Stimulated activated CD8-positive, alpha-beta memory T cell treated with anti-CD3 and anti-CD28 coated beads, Interleukin-2, amount 100 ng/mL, for 48 hours (primary cell): Measurements from ENCODE around the gene ZCCHC10.
"Not testable (repeated sequence)": the region's sequence is repeated elsewhere in the genome, so short reads cannot be mapped to it uniquely, and the experiment has no call there.

ENCODE experiments used
- DNase-seq, 2 donors: peaks; one replicate each; pipeline ENCODE4 v3.0.0-alpha.2; 2020; ENCODE audit warnings: low read depth in 2 of 2

Gene ZCCHC10

DNA sequence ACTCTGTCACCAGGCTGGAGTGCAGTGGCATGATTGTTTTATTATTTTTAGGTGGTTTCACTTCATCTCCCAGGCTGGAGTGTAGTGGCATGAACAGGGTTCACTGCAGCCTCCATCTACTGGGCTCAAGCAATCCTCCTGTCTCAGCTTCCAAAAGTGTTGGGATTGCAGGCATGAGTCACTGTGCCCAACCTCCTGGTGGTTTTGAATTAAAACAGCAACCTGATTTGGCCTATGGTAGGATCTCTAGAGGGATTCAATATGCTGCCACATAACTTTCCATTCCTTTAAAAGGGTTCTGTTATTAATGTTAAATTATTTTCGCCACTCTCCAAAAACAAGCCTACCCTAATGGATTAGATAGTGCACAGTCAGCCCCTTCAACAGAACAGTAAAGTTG is 15.6 kb upstream of the ZCCHC10 start:
- no peak for DNase-seq

DNA sequence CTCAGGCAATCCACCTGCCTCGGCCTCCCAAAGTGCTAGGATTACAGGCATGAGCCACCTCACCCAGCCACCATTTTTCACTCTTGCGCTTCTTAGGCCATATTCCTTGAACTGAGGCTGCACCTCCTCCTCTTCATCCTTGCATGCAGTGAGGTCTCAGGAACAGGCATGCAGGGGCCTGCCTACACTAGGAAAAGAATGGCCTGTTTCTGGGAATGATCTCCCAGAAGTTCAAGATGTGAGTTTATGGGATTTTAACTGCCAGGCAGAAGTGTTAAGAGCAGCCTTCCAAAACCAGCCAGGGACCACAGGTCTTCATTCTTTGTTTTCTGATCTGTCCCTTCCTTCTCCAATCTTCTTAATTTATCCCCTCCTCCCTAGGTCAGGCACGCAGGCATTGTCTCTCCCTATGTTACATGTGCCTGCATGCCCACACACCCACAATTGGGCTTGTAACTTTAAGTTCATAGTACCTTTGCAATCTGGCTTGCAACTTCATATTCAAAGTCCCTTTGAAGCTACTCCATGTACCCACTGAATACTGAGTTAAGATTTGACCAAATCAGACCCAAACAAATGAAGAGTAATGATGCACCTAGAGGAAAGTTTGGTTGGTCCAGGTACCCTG is 14.9 kb upstream of the ZCCHC10 start:
- no peak for DNase-seq

DNA sequence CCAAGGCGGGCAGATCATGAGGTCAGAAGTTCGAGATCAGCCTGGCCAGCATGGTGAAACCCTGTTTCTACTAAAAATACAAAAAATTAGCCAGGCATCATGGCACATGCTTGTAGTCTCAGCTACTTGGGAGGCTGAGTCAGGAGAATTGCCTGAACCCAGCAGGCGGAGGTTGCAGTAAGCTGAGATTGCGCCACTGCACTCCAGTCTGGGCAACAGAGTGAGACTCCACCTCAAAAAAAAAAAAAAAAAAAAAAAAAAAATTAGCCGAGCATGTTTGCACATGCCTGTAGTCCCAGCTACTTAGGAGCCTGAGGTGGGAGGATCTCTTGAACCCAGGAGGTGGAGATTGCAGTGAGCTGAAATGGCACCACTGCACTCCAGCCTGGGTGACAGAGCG is 10.3 kb upstream of the ZCCHC10 start:
- DNase-seq: not testable (repeated sequence)

DNA sequence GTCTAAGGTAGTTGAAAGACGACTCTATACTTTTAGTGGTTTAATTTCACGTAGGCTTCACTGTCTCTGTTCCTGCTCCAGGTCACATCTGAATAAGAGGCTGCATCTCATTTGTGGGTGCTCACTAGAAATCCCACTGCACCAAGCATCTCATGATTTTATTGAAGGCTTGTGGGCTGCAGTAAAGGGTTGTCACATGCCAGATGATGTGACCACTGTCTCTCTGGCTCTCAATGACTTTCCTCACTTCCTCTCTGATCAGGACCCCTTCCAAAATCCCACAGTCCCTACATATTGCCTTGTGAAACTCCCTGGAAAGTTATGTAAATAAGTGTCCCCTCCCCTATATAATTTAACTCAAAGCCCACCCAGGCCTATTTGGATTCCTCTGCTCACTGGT is 8.9 kb upstream of the ZCCHC10 start:
- no peak for DNase-seq

DNA sequence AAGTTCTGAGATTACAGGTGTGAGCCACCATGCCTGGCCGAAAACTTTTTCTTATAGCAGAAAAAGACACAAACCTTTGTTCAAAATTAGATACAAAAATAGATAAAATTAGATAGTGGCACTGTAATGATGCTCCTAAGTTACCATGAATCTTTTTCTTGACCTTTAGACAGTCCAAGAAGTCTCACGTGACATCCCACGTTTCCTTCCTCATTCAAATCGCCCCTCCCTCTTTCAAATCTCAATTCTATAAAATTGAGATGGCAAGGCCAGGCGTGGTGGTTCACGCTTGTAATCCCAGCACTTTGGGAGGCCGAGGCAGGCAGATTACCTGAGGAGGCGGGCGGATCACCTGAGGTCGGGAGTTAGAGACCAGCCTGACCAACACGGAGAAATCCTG is 7.7 kb upstream of the ZCCHC10 start:
- no peak for DNase-seq

DNA sequence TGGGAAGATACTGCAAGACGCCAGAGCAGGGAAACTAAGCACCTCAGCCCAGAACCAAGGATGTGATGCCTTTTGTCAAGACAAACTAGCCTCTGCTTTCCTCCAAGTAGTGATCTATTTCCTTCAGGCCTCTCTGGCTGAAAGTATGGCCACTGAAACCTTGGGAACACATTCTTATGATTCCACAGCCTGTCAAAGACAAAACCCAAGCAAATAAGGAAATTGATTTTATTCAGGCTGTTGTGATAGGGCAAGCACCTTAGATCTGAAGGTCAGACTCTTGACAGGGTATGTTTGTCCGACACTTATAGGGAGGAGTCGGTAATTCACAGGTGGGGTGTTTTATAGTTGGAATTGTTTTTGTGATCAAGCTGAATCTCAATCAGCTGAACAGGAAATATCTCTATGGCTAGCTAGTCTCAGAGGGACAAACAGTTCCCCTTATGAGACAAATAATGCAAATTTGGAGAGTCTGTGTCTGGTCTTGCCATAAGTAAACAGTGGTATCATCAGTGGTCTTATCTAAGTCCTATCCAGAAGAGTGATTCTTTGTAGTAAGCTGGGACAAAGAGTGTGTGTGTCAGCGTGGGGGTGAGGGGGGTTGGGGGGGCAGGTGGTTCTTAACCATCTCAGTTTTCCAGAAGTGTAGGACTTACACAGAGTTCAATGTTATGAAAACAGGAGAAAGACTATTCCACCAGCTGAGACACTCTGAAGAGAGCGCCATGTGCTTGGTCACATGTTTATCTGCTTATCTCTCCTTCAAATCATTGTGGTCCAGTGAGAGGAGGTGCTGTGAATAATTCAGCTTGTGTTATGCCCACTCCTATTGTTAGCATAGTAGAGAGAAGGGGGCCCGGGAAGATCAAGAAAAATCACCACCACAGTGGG is 6.7 kb upstream of the ZCCHC10 start:
- no peak for DNase-seq

DNA sequence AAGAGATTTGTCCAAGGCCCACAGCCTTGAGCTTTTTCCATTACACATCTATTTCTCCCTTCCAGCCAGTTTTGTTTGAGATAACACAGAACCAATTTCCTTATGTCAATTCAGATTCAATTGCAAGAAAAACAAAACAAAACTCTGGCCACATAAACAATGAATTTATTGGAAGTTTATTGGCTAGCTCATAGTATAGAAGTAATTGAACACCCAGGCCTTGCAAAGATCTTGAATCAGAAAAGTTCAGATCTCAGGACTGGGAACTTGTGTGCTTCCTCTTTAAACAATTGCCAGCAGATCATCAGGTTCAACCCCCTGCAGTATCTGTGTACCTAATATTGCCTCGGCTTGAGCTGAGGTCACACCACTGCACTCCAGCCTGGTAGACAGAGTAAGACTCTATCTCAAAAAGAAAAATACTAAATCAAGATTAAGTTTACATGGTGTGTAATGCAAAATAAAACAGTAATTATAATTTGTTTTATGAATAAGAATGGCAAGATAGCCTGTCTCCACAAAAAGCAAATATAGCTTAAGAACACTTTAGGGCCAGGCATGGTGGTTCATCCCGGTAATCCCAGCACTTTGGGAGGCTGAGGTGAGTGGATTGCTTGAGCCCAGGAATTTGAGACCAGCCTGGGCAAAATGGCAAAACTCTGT is 4.1 kb upstream of the ZCCHC10 start:
- DNase-seq: no peak

DNA sequence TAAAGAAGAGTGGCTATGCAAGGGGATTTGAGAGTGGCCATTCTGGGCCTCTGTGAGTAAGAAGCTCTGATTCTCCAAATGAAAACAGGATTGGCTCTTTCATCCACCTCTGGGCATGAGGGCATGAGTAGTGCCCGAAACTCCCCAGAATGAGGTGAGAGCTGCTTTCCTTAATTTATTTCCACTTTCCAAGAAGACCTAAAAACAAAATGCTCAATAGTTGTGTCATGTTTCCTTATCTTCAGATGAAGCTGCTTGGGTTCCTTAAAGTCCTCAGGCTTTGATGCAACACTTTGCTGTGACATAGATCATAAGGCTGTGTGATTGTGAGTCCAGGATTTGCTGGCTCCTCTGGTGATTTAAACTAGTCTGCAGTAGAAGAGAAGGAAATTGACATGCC is 3.1 kb upstream of the ZCCHC10 start:
- DNase-seq: no peak

DNA sequence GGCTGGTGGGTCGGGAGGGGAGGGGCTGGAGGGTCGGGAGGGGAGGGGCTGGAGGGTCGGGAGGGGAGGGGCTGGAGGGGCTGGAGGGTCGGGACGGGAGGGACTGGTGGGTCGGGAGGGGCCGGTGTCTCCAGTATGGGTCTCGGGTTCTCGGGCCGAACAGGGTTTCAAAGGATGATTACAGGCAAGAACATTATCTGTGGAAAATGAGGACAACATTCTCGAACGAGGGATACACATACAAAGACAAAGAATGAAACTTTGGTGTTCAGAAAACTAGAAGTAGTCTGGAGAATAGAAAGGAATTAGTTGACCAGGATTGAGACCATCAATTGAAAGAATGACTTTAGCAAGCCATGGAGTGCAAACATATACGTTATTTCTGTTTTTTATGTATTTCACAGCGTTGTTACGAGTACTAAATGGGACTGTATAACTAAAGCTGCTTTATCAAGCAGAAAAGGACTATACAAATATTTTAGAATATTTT is 360 bp upstream of the ZCCHC10 start:
- no peak for DNase-seq

DNA sequence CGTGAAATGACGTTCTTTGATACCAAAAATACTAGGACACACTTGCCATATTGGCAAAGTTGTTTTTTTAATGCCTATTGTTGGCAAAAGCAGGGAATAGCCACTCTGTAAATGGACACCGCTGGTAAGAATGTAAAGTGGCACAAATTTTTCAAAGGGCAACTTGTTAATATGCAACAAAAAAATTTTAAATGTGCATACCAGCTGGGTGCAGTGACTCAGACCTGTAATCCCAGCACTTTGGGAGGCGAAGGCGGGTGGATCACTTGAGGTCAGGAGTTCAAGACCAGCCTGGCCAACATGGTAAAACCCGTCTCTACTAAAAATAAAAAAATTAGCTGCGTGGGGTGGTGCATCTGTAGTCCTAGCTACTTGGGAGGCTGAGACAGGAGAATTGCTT is 6.9 kb downstream of the ZCCHC10 start:
- not testable (repeated sequence) for DNase-seq

DNA sequence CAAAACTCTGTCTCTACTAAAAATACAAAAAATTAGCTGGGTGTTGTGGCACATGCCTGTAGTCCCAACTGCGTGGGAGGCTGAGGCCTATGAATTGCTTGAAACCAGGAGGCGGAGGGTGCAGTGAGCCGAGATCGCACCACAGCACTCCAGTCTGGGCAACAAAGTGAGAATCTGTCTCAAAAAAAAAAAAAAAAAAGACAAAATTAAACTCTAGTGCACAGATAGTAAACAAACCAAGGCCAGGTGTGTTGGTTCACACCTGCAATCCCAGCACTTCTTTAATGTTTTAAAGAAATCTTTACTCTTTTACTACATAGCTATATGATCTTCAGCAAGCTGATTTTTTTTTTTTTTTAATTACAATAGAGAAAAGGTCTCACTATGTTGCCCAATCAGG is 8.4 kb downstream of the ZCCHC10 start:
- no peak for DNase-seq

DNA sequence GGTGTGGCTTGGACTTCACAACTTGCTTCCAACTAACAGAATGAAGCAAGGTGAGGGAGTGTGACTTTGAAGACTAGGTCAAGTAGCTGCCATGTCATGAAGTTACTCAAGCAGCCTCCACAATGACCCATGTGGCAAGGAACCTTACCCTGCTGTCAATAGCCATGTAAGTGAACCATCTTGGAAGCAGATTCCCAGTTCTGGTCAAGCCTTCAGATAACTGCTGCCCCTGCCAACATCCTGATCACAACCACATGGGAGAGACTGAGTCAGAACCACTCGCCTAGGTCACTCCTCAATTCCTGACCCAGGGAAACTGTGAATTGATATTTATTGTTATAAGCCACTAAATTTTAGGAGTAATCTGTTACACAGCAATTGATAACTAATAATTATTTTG is 10.9 kb downstream of the ZCCHC10 start:
- DNase-seq: no peak

DNA sequence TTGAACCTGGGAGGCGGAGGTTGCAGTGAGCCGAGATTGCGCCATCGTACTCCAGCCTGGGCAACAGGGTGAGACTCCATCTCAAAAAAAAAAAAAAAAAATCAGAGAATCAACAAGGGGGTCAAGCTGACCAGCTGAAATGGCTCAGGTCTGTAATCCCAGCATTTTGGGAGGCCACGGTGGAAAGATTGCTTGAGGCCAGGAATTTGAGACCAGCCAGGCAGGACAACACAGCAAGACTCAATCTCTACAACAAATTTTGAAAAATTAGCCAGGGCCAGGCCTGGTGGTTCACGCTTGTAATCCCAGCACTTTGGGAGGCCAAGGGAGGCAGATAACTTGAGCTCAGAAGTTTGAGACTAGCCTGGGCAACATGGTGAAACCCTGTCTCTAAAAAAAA is 17.9 kb downstream of the ZCCHC10 start:
- DNase-seq: not testable (repeated sequence)

DNA sequence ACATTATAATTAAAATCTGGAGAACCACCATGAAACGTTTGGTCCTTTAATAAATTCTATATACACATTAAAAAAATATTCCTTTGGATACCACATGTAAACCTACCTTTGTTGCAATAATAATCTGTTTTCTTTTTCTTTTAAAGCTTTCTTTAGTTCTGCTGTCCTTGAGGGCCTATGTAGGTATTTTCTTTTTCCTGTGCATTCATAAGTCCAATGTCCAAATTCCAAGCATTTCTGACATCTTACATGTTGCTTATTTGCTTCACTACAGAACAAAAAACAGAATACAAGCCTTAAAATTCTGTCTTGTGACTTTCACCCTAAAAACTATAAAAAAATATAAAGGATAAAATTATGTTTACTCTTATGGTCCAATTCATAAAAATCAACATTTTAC is 19.7 kb downstream of the ZCCHC10 start:
- no peak for DNase-seq

DNA sequence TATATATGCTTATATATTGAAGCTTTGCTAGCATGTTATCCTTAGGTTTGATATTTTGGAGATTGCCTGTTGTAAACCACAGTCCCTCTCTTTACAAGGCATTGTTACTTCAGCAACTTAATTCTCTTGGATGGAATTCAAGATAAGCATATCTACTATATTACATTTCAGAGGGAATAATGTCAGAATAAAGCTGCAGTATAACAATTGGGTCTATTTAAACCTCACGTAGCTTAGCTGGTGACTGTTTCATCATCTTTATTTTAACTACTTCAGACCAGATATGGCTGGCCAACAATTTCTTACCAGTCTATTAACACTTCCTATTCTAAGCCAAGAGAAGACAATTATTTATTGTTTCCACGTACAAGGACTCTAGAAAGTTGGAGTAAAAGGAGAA is 27.1 kb downstream of the ZCCHC10 start:
- DNase-seq: no peak

DNA sequence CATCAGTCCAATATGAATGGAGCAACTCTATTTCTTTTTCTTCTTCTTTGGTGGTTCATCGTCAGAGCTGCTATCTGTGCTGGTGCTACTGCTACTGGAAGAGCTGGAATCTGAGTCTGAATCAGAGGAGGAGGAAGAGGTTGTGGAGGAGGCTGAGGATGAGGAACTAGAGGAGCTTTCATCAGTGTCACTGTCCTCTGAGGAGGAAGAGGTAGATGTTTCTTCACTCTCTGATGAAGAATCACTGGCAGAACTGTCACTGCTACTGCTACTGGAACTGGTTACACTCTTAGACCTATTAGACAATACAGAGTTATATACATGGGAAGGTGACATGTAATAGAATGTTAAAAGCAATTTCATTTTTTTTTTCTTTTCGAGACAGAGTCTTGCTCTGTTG is 27.8 kb downstream of the ZCCHC10 start:
- no peak for DNase-seq

DNA sequence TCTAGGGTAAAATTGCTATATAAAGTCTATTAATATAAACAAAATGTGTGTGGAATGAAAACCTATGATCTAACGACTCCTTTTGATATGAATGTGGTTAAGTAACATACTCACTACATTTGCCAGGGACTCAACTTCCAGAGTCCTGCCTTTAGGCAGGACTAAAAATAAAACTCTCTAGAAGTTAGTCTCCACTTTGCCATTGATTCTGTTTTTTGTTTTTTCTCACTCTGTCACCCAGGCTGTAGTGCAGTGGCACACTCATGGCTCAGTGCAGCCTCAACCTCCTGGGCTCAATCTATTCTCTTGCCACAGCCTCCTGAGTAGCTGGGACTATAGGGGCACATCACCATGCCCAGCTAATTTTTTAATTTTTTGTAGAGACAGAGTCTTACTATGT is 30.0 kb downstream of the ZCCHC10 start:
- DNase-seq: no peak

DNA sequence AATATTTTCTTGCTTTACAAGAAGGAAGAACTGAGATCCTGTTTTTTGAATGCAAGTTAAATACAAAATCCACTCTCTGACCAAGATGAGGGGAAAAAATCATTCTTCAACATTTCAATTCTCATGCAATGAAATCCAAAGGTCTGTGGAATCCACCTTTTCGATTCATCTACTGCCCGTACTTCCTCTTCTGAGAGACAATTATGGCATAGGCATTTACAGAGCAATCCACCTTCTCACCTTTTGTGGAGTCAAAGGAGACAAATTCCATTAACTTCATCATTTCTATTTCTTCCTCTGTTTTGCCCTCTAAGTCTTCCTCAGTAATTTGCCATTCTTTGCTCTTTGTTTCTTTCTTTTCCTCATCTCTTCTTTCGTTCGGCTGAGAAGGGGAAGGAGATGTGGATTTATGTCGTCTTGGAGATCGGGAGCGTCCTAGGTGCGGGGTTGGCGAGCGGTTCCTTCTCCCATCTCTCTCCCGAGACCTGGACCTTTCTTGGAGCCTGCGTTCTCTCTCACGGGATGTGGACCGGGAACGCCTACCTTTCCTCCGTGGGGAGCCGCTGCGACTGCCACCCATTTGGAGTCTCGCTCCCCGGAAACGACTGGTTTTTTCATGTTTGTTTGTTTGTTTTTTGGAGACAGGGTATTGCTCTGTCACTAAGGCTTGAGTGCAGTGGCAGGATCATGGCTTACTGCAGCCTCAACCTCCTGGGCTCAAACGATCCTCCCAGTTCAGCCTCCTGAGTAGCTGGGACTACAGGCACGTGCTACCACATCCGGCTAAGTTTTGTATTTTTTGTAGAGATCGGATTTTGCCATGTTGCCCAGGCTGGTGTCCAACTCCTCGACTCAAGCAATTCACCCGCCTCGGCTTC is 38.6 kb downstream of the ZCCHC10 start:
- DNase-seq: no peak

DNA sequence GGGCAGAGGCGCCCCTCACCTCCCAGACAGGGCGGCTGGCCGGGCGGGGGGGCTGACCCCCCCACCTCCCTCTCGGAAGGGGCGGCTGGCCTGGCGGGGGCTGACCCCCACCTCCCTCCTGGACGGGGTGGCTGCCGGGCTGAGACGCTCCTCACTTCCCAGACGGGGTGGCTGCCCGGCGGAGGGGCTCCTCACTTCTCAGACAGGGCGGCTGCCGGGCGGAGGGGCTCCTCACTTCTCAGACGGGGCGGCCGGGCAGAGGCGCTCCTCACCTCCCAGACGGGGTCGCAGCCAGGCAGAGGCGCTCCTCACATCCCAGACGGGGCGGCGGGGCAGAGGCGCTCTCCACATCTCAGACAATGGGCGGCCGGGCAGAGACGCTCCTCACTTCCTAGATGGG is 43.4 kb downstream of the ZCCHC10 start:
- DNase-seq: not testable (repeated sequence)

DNA sequence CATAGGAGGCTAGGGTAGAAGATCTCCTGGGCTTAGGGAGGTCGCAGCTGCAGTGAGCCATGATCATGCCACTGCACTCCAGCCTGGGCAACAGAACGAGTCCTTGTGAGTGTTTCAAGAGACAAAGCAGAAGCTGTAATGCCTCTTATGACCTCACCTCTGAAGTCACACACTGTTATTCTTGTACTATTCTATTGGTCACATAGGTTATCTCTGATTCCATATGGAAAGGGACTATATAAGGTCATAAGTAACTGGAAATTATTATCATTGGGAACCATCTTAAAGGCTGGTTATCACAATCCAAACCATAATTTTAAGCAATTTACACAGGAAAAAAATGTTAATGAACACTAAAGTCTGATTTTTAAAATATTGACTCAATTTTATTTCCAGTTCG is 45.1 kb downstream of the ZCCHC10 start:
- no peak for DNase-seq

DNA sequence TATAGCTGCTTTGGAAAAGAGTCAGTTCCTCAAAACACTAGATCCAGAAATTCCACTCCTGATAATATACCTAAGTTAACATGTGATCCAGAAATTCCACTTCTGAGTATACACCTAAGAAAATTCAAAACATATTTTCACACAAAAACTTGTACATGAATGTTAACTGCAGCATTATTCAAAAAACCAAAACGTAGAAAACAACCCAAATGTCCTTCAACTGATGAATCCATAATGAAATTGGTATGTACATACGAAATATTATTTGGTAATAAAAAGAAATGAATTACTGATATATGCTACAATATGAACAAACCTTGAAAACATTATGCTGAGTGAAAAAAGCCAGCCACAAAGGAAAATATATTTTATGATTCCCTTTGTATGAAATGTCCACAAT is 46.4 kb downstream of the ZCCHC10 start:
- DNase-seq: no peak
